Stimulated activated CD4-positive, alpha-beta T cell treated with anti-CD3 and anti-CD28 coated beads, Interleukin-1b, Interleukin-23, amount 100 ng/mL, for 1 hour (primary cell): Measurements from ENCODE around the gene CSNK1D.
"Not testable (repeated sequence)": the region's sequence is repeated elsewhere in the genome, so short reads cannot be mapped to it uniquely, and the experiment has no call there.

Experiments
- DNase-seq, 2 donors: peaks; one replicate each; pipeline ENCODE4 v3.0.0-alpha.2; 2020; ENCODE audit warnings: low read depth in 2 of 2

The CSNK1D gene

DNA sequence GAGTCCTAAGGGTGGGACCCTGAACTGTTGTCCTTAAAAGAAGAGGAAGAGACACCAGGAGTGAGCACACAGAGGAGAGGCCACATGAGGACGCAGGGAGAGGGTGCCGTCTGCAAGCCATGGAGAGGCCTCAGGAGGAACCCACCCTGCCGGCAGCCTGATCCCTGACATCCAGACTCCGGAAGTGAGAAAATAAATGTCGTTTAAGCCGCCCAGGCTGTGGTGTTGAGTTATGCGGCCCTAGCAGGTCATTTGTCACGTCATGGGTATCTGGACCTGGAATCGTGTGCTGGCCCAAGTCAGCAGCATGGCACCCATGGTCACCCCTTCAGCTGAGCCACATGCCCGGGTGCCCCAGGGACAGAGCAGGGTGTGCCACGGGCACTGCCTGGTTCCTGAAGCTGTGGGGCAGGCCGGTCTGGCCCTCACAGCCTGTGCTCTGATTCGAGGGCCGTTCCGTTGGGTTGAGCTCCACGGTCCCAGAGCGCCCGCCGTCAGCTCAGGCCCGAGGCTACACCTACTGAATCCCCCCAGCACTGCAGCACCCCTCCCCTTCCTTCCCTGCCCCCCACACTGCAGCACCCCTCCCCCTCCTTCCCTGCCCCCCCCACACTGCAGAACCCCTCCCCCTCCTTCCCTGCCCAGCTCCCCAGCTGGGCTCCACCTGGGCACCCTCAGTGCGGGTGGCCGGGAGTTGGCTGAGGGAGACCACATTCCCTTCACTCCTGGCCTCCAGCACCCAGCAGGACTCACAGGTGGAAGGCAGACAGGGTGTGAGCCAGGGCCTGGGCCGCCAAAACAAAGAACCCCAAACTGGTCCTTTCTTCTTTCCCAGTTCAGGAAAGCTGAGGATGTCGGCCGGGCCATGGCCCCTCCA, 58.2 kb downstream of the CSNK1D start:
- DNase-seq, result no peak

GRCh38 chr17:82214012-82214628, 59.4 kb downstream of the CSNK1D start:
- no peak for DNase-seq

- peak in 1 of 2 donors; percentile 62 for DNase-seq
Measured at GRCh38 chr17:82213251-82214011, 60.1 kb downstream of the CSNK1D start.

- no peak for DNase-seq
Measured at GRCh38 chr17:82212331-82213250, 60.9 kb downstream of the CSNK1D start, which contains the start of gene CCDC57. Gene CCDC57, minus strand, starts transcription at chr17:82212842. Its CDS starts 10,898 bp downstream, at chr17:82201944.

DNA sequence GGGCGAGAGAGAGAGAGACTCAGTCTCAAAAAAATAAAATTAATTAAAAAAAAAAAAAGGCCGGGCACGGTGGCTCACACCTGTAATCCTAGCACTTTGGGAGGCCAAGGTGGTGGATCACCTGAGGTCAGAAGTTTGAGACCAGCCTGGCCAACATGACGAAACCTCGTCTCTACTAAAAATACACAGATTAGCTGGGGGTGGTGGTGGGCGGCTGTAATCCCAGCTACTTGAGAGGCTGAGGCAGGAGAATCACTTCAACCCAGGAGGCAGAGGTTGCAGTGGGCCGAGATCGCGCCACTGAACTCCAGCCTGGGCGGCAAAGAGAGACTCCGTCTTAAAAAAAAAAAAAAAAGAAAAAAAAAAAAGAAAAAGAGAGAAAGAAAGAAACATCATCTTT, 62.8 kb downstream of the CSNK1D start:
- DNase-seq, result not testable (repeated sequence)

DNA sequence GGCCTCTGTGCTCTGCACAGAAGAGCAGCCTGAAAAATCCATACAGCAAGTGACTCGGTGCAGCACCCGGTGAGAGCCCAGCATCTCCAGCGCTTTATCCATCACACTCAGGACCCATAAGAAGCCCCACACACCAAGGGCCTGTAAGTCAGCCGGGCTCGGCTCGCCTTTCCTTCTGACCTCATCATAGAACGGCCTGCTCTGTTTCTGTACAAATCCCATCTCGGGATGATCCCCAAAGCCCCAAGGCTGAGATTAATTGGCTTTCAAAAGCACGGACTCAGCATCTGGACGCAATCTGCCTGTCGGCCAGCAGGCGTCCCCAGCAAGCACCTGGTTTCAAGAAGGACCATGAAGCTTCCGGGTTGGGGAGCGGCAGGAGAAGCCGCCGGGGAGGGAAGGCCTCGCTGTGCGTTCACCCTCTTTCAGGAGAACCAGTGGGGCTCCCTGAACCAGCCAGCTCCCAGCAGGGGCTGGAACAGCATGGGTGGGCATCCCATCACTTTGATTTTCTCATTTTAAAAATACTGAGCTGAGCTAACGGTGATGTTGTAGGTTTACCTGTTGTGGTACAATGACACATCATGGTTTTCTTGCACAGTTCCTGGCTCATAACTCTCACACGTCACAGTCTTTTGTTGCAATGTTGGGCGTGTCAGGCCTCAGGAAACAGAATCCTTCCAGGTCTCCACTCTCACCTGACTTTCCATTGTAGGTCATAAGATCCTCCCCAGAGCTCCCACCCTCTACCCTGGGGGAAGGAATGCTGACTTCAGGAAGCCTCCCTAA, 67.6 kb downstream of the CSNK1D start:
- no peak for DNase-seq

- no peak for DNase-seq
Measured at GRCh38 chr17:82204831-82205719, 68.4 kb downstream of the CSNK1D start.

DNA sequence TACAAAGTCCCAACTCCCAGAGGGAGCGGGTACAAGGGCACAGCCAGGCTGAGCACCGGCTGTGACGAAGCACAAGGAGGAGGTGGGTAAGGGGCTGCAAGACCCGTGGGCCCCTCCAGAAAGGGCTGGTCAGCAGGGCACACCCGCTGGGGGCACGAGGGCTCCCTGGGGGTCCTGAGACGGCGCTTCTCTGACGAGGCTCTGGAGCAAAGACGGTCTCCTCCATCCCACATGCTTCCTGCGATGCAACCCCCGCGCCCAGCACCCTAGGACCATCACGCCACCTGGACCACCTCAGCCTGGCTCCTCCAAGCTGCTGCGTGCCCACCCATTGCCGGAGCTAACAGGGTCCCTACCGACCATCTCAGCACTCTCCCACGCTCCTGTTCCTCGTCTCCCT, 69.6 kb downstream of the CSNK1D start:
- no peak for DNase-seq

GRCh38 chr17:82202981-82203380, 70.5 kb downstream of the CSNK1D start:
- no peak for DNase-seq

- DNase-seq, result no peak
Measured at GRCh38 chr17:82201498-82201910, 72.0 kb downstream of the CSNK1D start.

DNA sequence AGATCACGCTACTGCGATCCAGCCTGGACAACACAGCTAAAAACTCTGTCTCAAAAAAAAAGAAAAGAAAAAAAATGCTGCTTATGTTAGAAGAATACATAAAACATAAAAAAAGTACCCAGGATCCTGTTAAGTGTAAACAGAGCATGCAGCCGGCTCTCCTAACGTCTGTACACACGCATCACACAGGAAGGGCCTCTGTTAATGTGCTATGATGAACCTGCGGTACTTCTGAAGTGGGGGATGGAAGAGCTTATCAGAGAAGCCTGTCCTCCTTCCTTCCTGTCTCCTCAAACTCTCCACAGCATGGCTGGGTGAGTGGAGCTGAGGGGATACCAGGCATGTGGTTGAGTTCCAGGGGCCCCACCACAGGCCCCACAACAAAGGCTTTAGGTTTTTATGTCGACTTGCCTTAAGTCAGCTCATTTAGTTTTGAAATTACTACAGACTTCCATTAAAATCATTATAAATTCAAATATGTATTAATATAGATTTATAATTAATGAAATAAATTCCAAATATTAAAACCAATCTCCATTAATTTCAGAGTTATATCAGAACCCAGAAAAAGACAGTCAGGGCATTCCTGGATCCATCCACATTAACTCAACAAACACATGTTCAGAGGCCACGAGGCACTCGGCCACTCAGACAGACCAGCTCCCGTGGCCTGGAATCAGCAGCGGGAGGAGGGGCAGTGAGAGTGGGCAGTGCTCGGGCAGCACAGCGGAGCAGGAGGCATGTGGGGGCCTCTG, 72.6 kb downstream of the CSNK1D start:
- DNase-seq, result peak in 1 of 2 donors; percentile 34

GRCh38 chr17:82200135-82200534, 73.4 kb downstream of the CSNK1D start:
- DNase-seq, result no peak

GRCh38 chr17:82199496-82199895, 74.0 kb downstream of the CSNK1D start:
- no peak for DNase-seq

DNA sequence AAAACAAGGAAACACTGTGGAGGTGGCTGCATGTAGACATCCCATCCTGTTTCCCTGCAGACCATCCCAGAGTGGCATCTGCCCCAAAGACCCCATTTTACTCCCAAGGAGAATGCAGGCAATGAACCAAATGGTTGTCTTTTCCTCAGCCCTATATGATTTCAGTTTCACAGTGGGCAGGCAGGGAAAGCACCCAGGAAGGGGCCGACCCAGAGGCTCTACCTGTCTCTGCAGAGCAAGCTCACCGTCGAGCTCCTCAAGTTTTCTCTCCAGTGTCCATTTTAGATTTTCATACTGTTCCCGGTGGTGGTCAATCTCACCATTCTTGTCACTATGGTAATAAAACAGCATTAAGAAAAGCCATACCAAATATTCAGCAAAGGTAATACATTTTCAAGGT, 75.4 kb downstream of the CSNK1D start:
- no peak for DNase-seq

- DNase-seq, result no peak
Measured at GRCh38 chr17:82195675-82196672, 77.5 kb downstream of the CSNK1D start.

DNA sequence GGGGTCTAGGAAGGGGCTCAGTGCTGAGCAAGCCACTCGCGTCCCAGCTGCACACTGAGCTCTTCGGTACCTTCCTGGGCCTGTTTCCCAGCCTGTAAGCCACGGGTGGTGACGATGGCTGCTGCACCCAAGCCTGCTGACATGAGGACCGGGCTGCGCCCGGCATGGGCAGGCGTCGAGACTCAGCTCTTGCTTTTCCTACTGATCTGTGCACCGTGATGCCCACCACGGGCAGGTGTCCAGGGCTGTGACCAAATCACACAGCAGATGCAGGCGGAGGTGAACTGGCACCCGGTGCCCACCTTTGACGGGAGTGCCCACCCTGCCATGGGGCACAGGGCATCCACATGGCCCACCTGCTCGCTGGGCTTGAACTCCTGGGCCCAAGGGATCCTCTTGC, 78.7 kb downstream of the CSNK1D start:
- no peak for DNase-seq

GRCh38 chr17:82193520-82194220, 79.8 kb downstream of the CSNK1D start:
- no peak for DNase-seq
